AG10803 (cell line): ENCODE data around the gene C1orf74.

ENCODE experiments used
- DNase-seq: peaks from one replicate; pipeline ENCODE4 v3.0.0; 2010; ENCODE audit warnings: low read depth
- H3K4me3 ChIP-seq: 2 replicates; pipeline ENCODE4 v1.5.1; 2011; ENCODE audit warnings: mild to moderate bottlenecking, low read length, control low read depth
- CTCF ChIP-seq: conservative IDR thresholded peaks from 2 replicates; pipeline ENCODE4 v1.5.1; 2011; ENCODE audit warnings: mild to moderate bottlenecking, low read length, control low read depth, inconsistent platforms

The C1orf74 gene

GRCh38 chr1:209742409-209743144 is 41.8 kb downstream of the C1orf74 start:
- DNase-seq = peak; percentile 58
- peak overlapping the region; percentile 26; the same call in 1 of the 2 replicates for H3K4me3 ChIP-seq
- TF ChIP-seq CTCF = no peak; the same call in 1 of the 2 replicates

- DNase-seq = no peak
- H3K4me3 ChIP-seq = no peak overlapping the region
- TF ChIP-seq CTCF = no peak
Measured at GRCh38 chr1:209741889-209742288, 42.5 kb downstream of the C1orf74 start.

- no peak for TF ChIP-seq CTCF
- H3K4me3 ChIP-seq = no peak overlapping the region
- DNase-seq = no peak
Measured at GRCh38 chr1:209741193-209741592, 43.2 kb downstream of the C1orf74 start.

GRCh38 chr1:209738270-209738669 is 46.1 kb downstream of the C1orf74 start:
- no peak overlapping the region for H3K4me3 ChIP-seq
- DNase-seq = no peak
- no peak for TF ChIP-seq CTCF

- no peak overlapping the region for H3K4me3 ChIP-seq
- no peak for DNase-seq
- TF ChIP-seq CTCF = no peak
Measured at GRCh38 chr1:209737118-209737505, 47.2 kb downstream of the C1orf74 start.

- TF ChIP-seq CTCF = no peak
- H3K4me3 ChIP-seq = no peak overlapping the region
- DNase-seq = no peak
Measured at GRCh38 chr1:209736490-209737117, 47.8 kb downstream of the C1orf74 start.
